Spleen (tissue), 7 donors: ENCODE results near the gene OR10H4.
"Not testable (repeated sequence)": the region's sequence is repeated elsewhere in the genome, so short reads cannot be mapped to it uniquely, and the experiment has no call there.

Experiments used
- POLR2A ChIP-seq, 3 donors: fragments of 450-650 bp; IDR thresholded peaks; one replicate each; pipeline ENCODE4 v1.5.1; 2017; ENCODE audit warnings: antibody characterized with exemption in 3 of 3, mild to moderate bottlenecking in 1 of 3
- POLR2AphosphoS5 ChIP-seq, 3 donors: sonication (generic); formaldehyde crosslinking; IDR thresholded peaks; one replicate each; pipeline ENCODE4 v1.5.1; 2017; ENCODE audit warnings: antibody characterized with exemption in 3 of 3
- TF ChIP-seq, protein P1 (sequence below), 11 experiments: fragments of 200-600 bp in 7 of 11; fragments of 450-650 bp in 4 of 11; sonication (generic) in 4 of 11; IDR thresholded peaks in 8 of 11; conservative IDR thresholded peaks in 3 of 11; 1 replicate in 7 of 11; 2 replicates in 4 of 11; pipeline versions ENCODE4 v1.4.0 to v1.8.0; 2016 to 2021; ENCODE audit warnings: antibody characterized with exemption in 11 of 11, inconsistent platforms in 4 of 11, mild to moderate bottlenecking in 1 of 11
- donor health status: DM: no; HTN: no; CAD: no; lungs with moderate emphysema.
- donor health status: DM: no; HTN: no; CAD: no.
- donor health status: DM: no; HTN: no; CAD: no.

DNA sequence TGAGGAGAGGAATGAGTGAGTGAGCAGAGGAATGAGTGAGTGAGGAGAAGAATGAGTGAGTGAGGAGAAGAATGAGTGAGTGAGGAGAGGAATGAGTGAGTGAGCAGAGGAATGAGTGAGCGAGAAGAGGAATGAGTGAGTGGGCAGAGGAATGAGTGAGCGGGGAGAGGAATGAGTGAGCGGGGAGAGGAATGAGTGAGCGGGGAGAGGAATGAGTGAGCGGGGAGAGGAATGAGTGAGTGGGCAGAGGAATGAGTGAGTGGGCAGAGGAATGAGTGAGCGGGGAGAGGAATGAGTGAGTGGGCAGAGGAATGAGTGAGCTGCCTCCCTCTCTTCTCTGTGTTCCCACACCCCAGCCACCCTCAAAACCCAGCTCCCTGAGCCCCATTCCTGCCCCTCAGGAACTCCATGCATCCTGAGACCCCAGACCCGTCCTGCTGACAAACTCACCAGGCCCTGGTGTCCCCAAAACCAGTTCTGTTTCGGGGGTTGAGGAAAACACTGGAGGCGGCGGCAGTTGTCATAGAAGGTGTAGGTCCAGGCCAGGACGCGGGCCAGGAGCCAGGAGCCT is 15.0 kb upstream of the OR10H4 start:
- TF ChIP-seq, protein P1, sequence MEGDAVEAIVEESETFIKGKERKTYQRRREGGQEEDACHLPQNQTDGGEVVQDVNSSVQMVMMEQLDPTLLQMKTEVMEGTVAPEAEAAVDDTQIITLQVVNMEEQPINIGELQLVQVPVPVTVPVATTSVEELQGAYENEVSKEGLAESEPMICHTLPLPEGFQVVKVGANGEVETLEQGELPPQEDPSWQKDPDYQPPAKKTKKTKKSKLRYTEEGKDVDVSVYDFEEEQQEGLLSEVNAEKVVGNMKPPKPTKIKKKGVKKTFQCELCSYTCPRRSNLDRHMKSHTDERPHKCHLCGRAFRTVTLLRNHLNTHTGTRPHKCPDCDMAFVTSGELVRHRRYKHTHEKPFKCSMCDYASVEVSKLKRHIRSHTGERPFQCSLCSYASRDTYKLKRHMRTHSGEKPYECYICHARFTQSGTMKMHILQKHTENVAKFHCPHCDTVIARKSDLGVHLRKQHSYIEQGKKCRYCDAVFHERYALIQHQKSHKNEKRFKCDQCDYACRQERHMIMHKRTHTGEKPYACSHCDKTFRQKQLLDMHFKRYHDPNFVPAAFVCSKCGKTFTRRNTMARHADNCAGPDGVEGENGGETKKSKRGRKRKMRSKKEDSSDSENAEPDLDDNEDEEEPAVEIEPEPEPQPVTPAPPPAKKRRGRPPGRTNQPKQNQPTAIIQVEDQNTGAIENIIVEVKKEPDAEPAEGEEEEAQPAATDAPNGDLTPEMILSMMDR (IDR thresholded peaks at IDR 0.05 in 8 of 11, conservative IDR thresholded peaks at IDR 0.05 in 3 of 11): not testable (repeated sequence)
- not testable (repeated sequence) for TF ChIP-seq POLR2A, POLR2AphosphoS5 (IDR thresholded peaks at IDR 0.05)
